GM21526 (cell line): ENCODE data around the gene MEGF6.

ENCODE experiments used
- ATAC-seq: cut with Tn5 transposase; IDR thresholded peaks from one replicate; pipeline ENCODE4 v1.9.1; 2021; ENCODE audit warnings: moderate library complexity; ENCODE audit not compliant: unreplicated experiment, low FRiP score

MEGF6 gene

GRCh38 chr1:3453891-3454810 lies 157.2 kb downstream of the MEGF6 start, which contains the start of gene ARHGEF16:
Gene ARHGEF16, plus strand, starts transcription at chr1:3454665. Its CDS starts 8,420 bp downstream, at chr1:3463085.
- ATAC-seq = no peak

GRCh38 chr1:3453203-3453761 lies 158.0 kb downstream of the MEGF6 start:
- peak; percentile 56 for ATAC-seq

DNA sequence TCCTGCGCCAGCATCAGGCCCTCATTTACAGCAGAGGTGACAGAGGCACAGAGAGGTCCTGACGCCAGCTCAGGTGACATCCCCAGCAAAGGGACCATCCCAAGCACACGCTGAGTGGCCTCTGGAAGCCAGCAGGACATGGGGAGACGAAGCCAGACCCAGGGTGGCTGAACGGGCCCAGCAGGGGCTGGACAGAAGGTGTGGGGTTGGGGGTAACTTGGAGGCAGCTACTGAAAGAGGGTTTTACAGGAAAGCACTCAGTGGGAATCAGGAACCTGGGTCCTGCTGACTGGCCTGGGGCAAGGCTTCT lies 158.5 kb downstream of the MEGF6 start:
- ATAC-seq = no peak

- ATAC-seq = no peak
Measured at GRCh38 chr1:3451994-3452865, 159.1 kb downstream of the MEGF6 start.

DNA sequence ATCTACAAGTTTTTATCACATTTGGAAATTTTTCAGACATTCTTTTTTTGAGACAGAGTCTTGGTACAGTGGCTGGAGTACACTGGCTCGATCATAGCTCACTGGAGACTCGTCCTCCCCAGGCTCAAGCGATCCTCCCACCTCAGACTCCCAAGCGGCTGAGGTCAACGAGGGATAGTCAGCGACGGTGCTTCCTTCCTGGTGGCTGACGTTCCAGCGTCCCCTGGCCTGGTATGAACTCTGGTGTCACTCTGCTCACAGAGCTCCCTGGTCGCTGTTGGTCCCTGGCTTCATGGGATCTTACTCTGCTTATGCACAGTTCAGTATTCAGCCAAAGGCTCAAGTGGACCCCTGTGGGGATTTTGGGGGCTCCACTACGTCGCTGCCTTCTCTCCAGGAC lies 160.3 kb downstream of the MEGF6 start:
- no peak for ATAC-seq

DNA sequence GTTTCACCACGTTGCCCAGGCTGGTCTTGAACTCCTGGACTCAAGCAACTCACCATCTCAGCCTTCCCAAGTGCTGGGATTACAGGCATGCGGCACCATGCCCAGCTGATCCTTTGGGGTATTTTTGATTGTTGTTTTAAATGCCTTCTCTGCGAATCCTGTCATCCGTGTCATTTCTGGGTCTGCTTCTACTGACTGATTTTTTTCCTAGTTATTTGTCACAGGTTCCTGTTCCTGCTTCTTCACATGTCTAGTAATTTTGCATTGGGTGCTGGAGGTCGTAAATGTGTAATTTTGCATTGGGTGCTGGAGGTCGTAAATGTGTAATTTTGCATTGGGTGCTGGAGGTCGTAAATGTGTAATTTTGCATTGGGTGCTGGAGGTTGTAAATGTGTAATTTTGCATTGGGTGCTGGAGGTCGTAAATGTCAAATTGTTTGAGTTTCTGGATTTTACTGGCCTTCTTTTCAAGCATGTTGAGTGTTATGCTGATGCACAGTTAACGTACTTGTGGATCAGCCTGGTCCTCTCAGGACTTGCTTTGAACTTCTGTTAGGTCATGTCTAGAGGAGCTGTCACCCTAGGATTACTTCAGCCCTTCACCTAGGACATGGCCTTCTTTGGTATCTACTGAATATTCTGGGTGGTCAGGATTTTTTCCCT lies 161.0 kb downstream of the MEGF6 start:
- ATAC-seq = no peak

- no peak for ATAC-seq
Measured at GRCh38 chr1:3444736-3445135, 166.6 kb downstream of the MEGF6 start.

DNA sequence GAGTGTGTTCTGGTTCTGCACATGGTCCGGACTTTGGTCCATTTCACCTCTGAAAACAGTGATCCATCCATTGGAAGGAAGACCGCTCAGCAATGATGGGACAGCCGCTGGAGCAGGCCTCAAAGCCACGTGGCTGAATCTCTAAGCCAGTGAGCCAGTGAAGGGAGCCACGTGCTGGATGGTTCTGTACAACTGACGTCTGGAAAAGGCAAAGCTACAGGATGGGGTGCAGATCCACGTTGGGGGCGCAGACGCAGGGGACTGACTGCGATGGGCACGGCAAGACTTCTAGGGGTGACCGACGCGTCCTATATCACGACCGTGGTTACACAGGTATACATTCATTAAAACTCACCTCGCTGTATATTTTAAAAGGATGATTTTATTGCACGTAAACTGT lies 167.0 kb downstream of the MEGF6 start:
- ATAC-seq = no peak

- no peak for ATAC-seq
Measured at GRCh38 chr1:3443807-3444206, 167.5 kb downstream of the MEGF6 start.

- ATAC-seq = no peak
Measured at GRCh38 chr1:3442901-3443300, 168.4 kb downstream of the MEGF6 start.

DNA sequence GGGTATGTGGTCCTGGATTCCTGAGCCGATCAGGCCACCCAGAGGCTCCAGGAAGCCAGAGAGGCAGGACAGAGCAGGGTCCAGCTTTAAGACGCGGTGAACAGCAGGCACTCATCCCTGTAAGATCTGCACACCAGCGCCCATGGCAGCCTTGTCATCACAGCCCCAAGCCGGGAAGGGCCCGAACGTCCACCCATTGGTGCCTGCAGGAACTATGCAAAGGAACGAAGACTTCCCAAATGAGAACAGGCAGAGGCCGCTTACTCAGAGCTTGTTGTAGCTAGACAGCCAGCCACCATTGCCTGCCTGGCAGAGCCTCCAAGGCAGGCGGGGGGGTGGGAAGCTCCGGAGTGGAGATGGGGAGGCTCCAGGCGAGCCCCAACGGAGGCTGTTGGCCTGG lies 169.0 kb downstream of the MEGF6 start:
- ATAC-seq = no peak

GRCh38 chr1:3441880-3442279 lies 169.4 kb downstream of the MEGF6 start:
- ATAC-seq = no peak

- no peak for ATAC-seq
Measured at GRCh38 chr1:3441410-3441847, 169.9 kb downstream of the MEGF6 start.

- ATAC-seq = no peak
Measured at GRCh38 chr1:3440711-3441409, 170.4 kb downstream of the MEGF6 start.

DNA sequence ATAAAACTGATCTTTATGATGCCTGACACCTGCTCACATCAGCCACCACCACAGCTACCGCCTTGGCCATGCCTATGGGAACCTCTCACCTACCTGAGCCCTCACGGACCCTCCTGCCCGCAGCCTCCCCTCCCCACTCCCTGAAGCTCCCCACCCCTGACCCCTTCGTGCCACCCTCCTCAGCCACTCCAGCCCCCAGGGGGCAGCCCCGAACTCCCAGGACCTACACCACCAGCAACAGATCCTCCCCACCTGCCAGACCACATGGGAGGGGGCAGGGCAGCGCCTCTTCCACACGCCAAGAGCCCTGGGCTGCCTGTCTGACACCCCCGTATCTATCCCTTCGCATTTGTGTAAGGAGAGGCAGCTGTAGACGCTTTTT lies 171.0 kb downstream of the MEGF6 start:
- ATAC-seq = no peak
